HepG2 (cell line): ENCODE results near the gene OBP2A. TPM values are rescaled to one million over a fixed set of nuclear protein-coding genes. Genes with fewer than 3 reads are reported as not detected.

Source experiments
- ATAC-seq: fragments of 200-7000 bp; cut with Tn5 transposase; 3 replicates; pipeline ENCODE4 v1.9.1; 2020; ENCODE audit warnings: mild to moderate bottlenecking, moderate library complexity
- BruUV-seq: library from RNA; stranded (reverse); fragments of 400-500 nt; replicated peaks from 2 replicates; lab custom pipeline; 2021; lab: Mats Ljungman, UMichigan
- CTCF ChIA-PET: fragments of 300-600 bp; formaldehyde crosslinking; extraction: SDS; loops from one replicate; lab custom pipeline; 2021; ENCODE audit warnings: low total read pairs, inconsistent platforms, low intra/inter-chr PET ratio; lab: Yijun Ruan, JAX
- POLR2A ChIA-PET: fragments of 350-600 bp; sonication (Branson Sonifier 250); formaldehyde crosslinking; loops from one replicate; lab custom pipeline; 2020; ENCODE audit warnings: antibody characterized with exemption, inconsistent platforms; lab: Yijun Ruan, JAX
- DNase-seq: peaks from one replicate; pipeline ENCODE4 v3.0.0-alpha.2; 2015; ENCODE audit warnings: low spot score
- FAIRE-seq: peaks from 3 replicates; lab custom pipeline; 2011; peaks lifted over from hg19 to GRCh38; lab: Jason Lieb, UNC
- H2AFZ ChIP-seq: one replicate; pipeline ENCODE4 v1.6.1; 2011; ENCODE audit warnings: low read length, inconsistent platforms
- H3K27ac ChIP-seq: fragments of 300-600 bp; 3 replicates; pipeline ENCODE4 v1.8.0; 2011; ENCODE audit warnings: mixed run types, mild to moderate bottlenecking, mixed read lengths, low read length, inconsistent platforms; ENCODE audit not compliant: insufficient read depth; ENCODE audit errors: extremely low read length
- H3K27me3 ChIP-seq, 2 experiments: fragments of 200-600 bp in 1 of 2; 2 replicates in 1 of 2; 3 replicates in 1 of 2; pipeline versions ENCODE4 v1.6.0 to v1.8.0; 2011; ENCODE audit warnings: low read length in 2 of 2, mild to moderate bottlenecking in 2 of 2, moderate library complexity in 2 of 2, inconsistent platforms in 1 of 2; ENCODE audit not compliant: insufficient read depth in 2 of 2, control insufficient read depth in 1 of 2
- H3K36me3 ChIP-seq, 2 experiments: fragments of 200-600 bp in 1 of 2; replicated peaks in 1 of 2; 2 replicates in 1 of 2; 3 replicates in 1 of 2; pipeline versions ENCODE4 v1.5.1 to v1.8.0; 2011; ENCODE audit warnings: low read length in 2 of 2, inconsistent platforms in 1 of 2; ENCODE audit not compliant: insufficient read depth in 2 of 2, control insufficient read depth in 1 of 2
- H3K4me1 ChIP-seq: 2 replicates; pipeline ENCODE4 v1.5.1; 2012; ENCODE audit warnings: low read length, inconsistent platforms; ENCODE audit not compliant: insufficient read depth
- H3K4me2 ChIP-seq: 2 replicates; pipeline ENCODE4 v1.6.0; 2011; ENCODE audit warnings: low read depth, low read length, inconsistent platforms
- H3K4me3 ChIP-seq, 3 experiments: fragments of 200-600 bp in 1 of 3; sonication (generic), shearing (Covaris generic) in 1 of 3; replicated peaks in 1 of 3; 2 replicates each; pipeline ENCODE4 v1.5.1; 2011 to 2016; ENCODE audit warnings: low read length in 3 of 3, inconsistent platforms in 2 of 3, low read depth in 2 of 3, mild to moderate bottlenecking in 2 of 3, control low read depth in 1 of 3, mixed read lengths in 1 of 3; ENCODE audit not compliant: insufficient read depth in 1 of 3
- H3K79me2 ChIP-seq: one replicate; pipeline ENCODE4 v1.6.1; 2011; ENCODE audit warnings: low read length, inconsistent platforms; ENCODE audit not compliant: insufficient read depth
- H3K9ac ChIP-seq: 2 replicates; pipeline ENCODE4 v1.6.0; 2011; ENCODE audit warnings: mild to moderate bottlenecking, low read depth, low read length, inconsistent platforms; ENCODE audit not compliant: insufficient read depth
- H3K9me3 ChIP-seq: 2 replicates; pipeline ENCODE4 v1.5.1; 2012; ENCODE audit warnings: mild to moderate bottlenecking, low read length
- H4K20me1 ChIP-seq: 2 replicates; pipeline ENCODE4 v1.6.0; 2011; ENCODE audit warnings: inconsistent platforms, mild to moderate bottlenecking, low read length, moderate library complexity; ENCODE audit not compliant: insufficient read depth
- BCL3 ChIP-seq: sonication (generic); formaldehyde crosslinking; IDR thresholded peaks from 2 replicates; pipeline ENCODE4 v1.5.1; 2020; ENCODE audit warnings: mild to moderate bottlenecking, missing genetic modification reagents, moderate library complexity
- CENPBD1 ChIP-seq: sonication (generic); formaldehyde crosslinking; IDR thresholded peaks from 2 replicates; pipeline ENCODE4 v1.8.0; 2022; ENCODE audit warnings: missing genetic modification reagents, low read depth, mild to moderate bottlenecking, borderline replicate concordance
- FOXO1 ChIP-seq: sonication (generic); formaldehyde crosslinking; IDR thresholded peaks from 2 replicates; pipeline ENCODE4 v1.4.0; 2020; ENCODE audit warnings: missing genetic modification reagents
- GTF3A ChIP-seq: sonication (generic); formaldehyde crosslinking; conservative IDR thresholded peaks from 2 replicates; pipeline ENCODE4 v1.4.0; 2020; ENCODE audit warnings: mild to moderate bottlenecking, missing genetic modification reagents
- HBP1 ChIP-seq: IDR thresholded peaks from 2 replicates; pipeline ENCODE4 v1.6.1; 2016; ENCODE audit warnings: low read depth, control low read depth
- KLF6 ChIP-seq: IDR thresholded peaks from 2 replicates; pipeline ENCODE4 v1.8.0; 2016; ENCODE audit warnings: missing biosample characterization, missing genetic modification reagents
- SAP130 ChIP-seq: IDR thresholded peaks from 2 replicates; pipeline ENCODE4 v1.6.1; 2016; ENCODE audit warnings: low read depth
- SRF ChIP-seq: IDR thresholded peaks from 2 replicates; pipeline ENCODE4 v1.6.1; 2011; ENCODE audit warnings: mild to moderate bottlenecking, low read depth, low read length, moderate library complexity
- ZC3H13 ChIP-seq: sonication (generic); formaldehyde crosslinking; IDR thresholded peaks from 2 replicates; pipeline ENCODE4 v1.8.1; 2023; ENCODE audit warnings: mild to moderate bottlenecking, missing genetic modification reagents, moderate library complexity
- ZMYM4 ChIP-seq: sonication (generic); formaldehyde crosslinking; IDR thresholded peaks from 2 replicates; pipeline ENCODE4 v1.8.1; 2023; ENCODE audit warnings: mild to moderate bottlenecking, missing genetic modification reagents
- ZNF430 ChIP-seq: sonication (generic); formaldehyde crosslinking; IDR thresholded peaks from 2 replicates; pipeline ENCODE4 v1.9.0; 2021; ENCODE audit warnings: mild to moderate bottlenecking, missing genetic modification reagents
- ZNF567 ChIP-seq: sonication (generic); formaldehyde crosslinking; IDR thresholded peaks from 2 replicates; pipeline ENCODE4 v1.8.1; 2023; ENCODE audit warnings: mild to moderate bottlenecking, missing genetic modification reagents, borderline replicate concordance
- ZNF639 ChIP-seq: conservative IDR thresholded peaks from 2 replicates; pipeline ENCODE4 v1.6.1; 2018; ENCODE audit warnings: missing genetic modification reagents
- ZNF652 ChIP-seq: IDR thresholded peaks from 2 replicates; pipeline ENCODE4 v1.6.1; 2016; ENCODE audit warnings: low read depth, borderline replicate concordance
- ZNF772 ChIP-seq: sonication (generic); formaldehyde crosslinking; IDR thresholded peaks from 2 replicates; pipeline ENCODE4 v1.5.0; 2020; ENCODE audit warnings: mild to moderate bottlenecking, missing genetic modification reagents
- ZNF782 ChIP-seq: sonication (generic); formaldehyde crosslinking; IDR thresholded peaks from 2 replicates; pipeline ENCODE4 v1.4.0; 2020; ENCODE audit warnings: missing genetic modification reagents, mild to moderate bottlenecking, borderline replicate concordance
- ZXDC ChIP-seq: sonication (generic); formaldehyde crosslinking; IDR thresholded peaks from 2 replicates; pipeline ENCODE4 v1.5.0; 2020; ENCODE audit warnings: mild to moderate bottlenecking, missing genetic modification reagents
- WGBS: methylation state at CpG from one replicate; pipeline ENCODE4 v1.1.6; 2017; ENCODE audit warnings: low lambda C conversion rate; 5-methylcytosine and 5-hydroxymethylcytosine counted together
- in situ Hi-C: cut with HindIII; loops from 2 replicates; pipeline ENCODE4 v1.10.0; 2017; ENCODE audit warnings: low pct_unique_long_range_greater_than_20kb; ENCODE audit not compliant: extremely low pct_ligation_motif_present
- intact Hi-C: fragments of 100-400 bp; cut with micrococcal nuclease; formaldehyde crosslinking; loops from one replicate; pipeline ENCODE4 v1.10.0; 2022; ENCODE audit not compliant: unreplicated experiment
- polyA plus RNA-seq, 8 experiments: library from polyadenylated mRNA; depleted of rRNA in 3 of 8; stranded (reverse) in 7 of 8; unstranded in 1 of 8; fragments of >200 nt; fragmentation: Illumina TruSeq in 4 of 8; extraction: Trizol in 4 of 8; gene quantifications; 2 replicates each; pipeline versions ENCODE4 v1.2.1 to v1.2.3, GENCODE V29; 2011 to 2016; ENCODE audit warnings: low read depth in 4 of 8, missing spikeins in 1 of 8, mixed read lengths in 1 of 8; ENCODE audit not compliant: insufficient read depth in 1 of 8
- total RNA-seq, 5 experiments: library from RNA; depleted of rRNA; stranded (reverse); fragments of >200 nt; fragmentation: Illumina TruSeq; extraction: Trizol; gene quantifications; 2 replicates each; pipeline ENCODE4 v1.2.3, GENCODE V29; 2016; ENCODE audit warnings: low read depth in 1 of 5

Gene OBP2A
- total and polyA plus RNA-seq, 2 of the 13 experiments (the other 11 are each of a cell fraction or from before 2014, with no cell fraction given): 0.32 TPM; not detected in 1

GRCh38 chr9:135499326-135500070 lies 46.4 kb upstream of the OBP2A start:
- WGBS: 0% methylated on average over 13 of the region's 58 CpGs
- no peak for TF ChIP-seq CENPBD1
- TF ChIP-seq BCL3 (CRISPR knock-in tag): no peak
- no peak for TF ChIP-seq HBP1 (CRISPR knock-in tag)
- no peak for TF ChIP-seq ZNF652 (CRISPR knock-in tag)
- TF ChIP-seq ZNF772: 0 out of 2 replicates have a peak, but pooled peaks have one; percentile 9
- TF ChIP-seq ZNF782 (CRISPR knock-in tag): no peak
- TF ChIP-seq ZC3H13 (CRISPR knock-in tag): no peak
- no peak for TF ChIP-seq ZNF639 (CRISPR knock-in tag)
- TF ChIP-seq ZNF430: no peak; the same call in 1 of the 2 replicates
- 0 out of 2 replicates have a peak, but pooled peaks have one; percentile 6 for TF ChIP-seq FOXO1 (CRISPR knock-in tag)
- TF ChIP-seq GTF3A (CRISPR knock-in tag): no peak
- no peak for TF ChIP-seq ZXDC
- TF ChIP-seq ZNF567 (CRISPR knock-in tag): no peak
- TF ChIP-seq SRF: no peak
- TF ChIP-seq KLF6 (CRISPR knock-in tag): no peak
- TF ChIP-seq ZMYM4 (CRISPR knock-in tag): 0 out of 2 replicates have a peak, but pooled peaks have one; percentile 38
- peak; percentile 98 for TF ChIP-seq SAP130 (CRISPR knock-in tag)

More at GRCh38 chr9:135499326-135500070, 46.4 kb upstream of the OBP2A start:
- Histone ChIP-seq H3K9ac (peak overlapping the region; percentile 89), H3K27ac (peak overlapping the region; percentile 37), H3K36me3 (peaks cover 13 to 20% of the 10 kb centered on the region in 2 experiments), H3K79me2 (peaks cover 10% of the 10 kb centered on the region), H3K27me3 (no peaks in the 10 kb centered on the region), H4K20me1 (peaks cover 11% of the 10 kb centered on the region; the same call in 1 of the 2 replicates), H3K4me3 (peak overlapping the region; percentile 80 to 96 (median 92)), H3K4me2 (peak overlapping the region; percentile 99), H3K9me3 (no peaks in the 10 kb centered on the region), H3K4me1 (peaks cover 24% of the 10 kb centered on the region), H2AFZ (no peak overlapping the region)
- FAIRE-seq (no peak), DNase-seq (peak; percentile 85), ATAC-seq (peak; percentile 83)
- no TSS peak for BruUV-seq
- intact Hi-C loops: loop anchor here (1.0 to 2.0 kb wide), 2 partner anchors 8 to 19 kb away; no protein-coding TSS in a partner anchor
- ChIA-PET POLR2A (interaction anchor here (0.8 to 2.3 kb wide), 3 partner anchors 8 to 19 kb away, joined by 3 to 12 read pairs (median 6); no protein-coding TSS in a partner anchor), CTCF (no interaction called here)
- in situ Hi-C loops: no loop called here
